Adrenal gland (tissue), 12 donors: ENCODE measurements around the gene ACP4. TPM values are rescaled to one million over a fixed set of nuclear protein-coding genes. Genes with fewer than 3 reads are reported as not detected.

Experiments
- DNase-seq, 7 donors: peaks; one replicate each; pipeline ENCODE4 v3.0.0-alpha.2; 2019 to 2020
- H3K27ac ChIP-seq, 5 donors: fragments of 200-600 bp; sonication (generic) in 4 of 5; 1 replicate in 3 of 5; 2 replicates in 2 of 5; pipeline versions ENCODE4 v1.5.1 to v1.8.0; 2016 to 2020; ENCODE audit warnings: mild to moderate bottlenecking in 1 of 5
- H3K27me3 ChIP-seq: fragments of 200-600 bp; 2 replicates; pipeline ENCODE4 v1.8.0; 2021
- H3K36me3 ChIP-seq, 2 donors: fragments of 200-600 bp; replicated peaks in 1 of 2; 1 replicate in 1 of 2; 2 replicates in 1 of 2; pipeline versions ENCODE4 v1.5.1 to v1.8.0; 2018 to 2022
- H3K4me1 ChIP-seq, 2 donors: fragments of 200-600 bp; replicated peaks in 1 of 2; 1 replicate in 1 of 2; 2 replicates in 1 of 2; pipeline versions ENCODE4 v1.5.1 to v1.8.0; 2018 to 2021
- H3K4me3 ChIP-seq, 4 donors: fragments of 200-600 bp; sonication (generic) in 3 of 4; one replicate each; pipeline ENCODE4 v1.5.1; 2016 to 2018
- H3K9me3 ChIP-seq, 3 donors: fragments of 200-600 bp; sonication (generic) in 1 of 3; replicated peaks in 1 of 3; 1 replicate in 2 of 3; 2 replicates in 1 of 3; pipeline versions ENCODE4 v1.5.1 to v1.8.0; 2016 to 2021
- POLR2A ChIP-seq, 2 donors: fragments of 450-650 bp; IDR thresholded peaks; one replicate each; pipeline ENCODE4 v1.6.1; 2017; ENCODE audit warnings: antibody characterized with exemption in 2 of 2, mild to moderate bottlenecking in 2 of 2, moderate library complexity in 1 of 2
- WGBS, 4 donors: extraction: QIAGEN DNeasy Blood & Tissue Kit in 2 of 4; methylation state at CpG; one replicate each; pipeline versions ENCODE4 v1.1.5 to v1.1.7; 2013 to 2017; 5-methylcytosine and 5-hydroxymethylcytosine counted together
- intact Hi-C, 2 donors: fragments of 100-400 bp; cut with DNase I; formaldehyde crosslinking; loops; one replicate each; pipeline versions ENCODE4 v1.14.1 to v1.15.0; 2022 to 2023
- polyA plus RNA-seq, 3 donors: library from polyadenylated mRNA; stranded (reverse); fragments of 200-250 nt in 2 of 3; fragments of 350-450 nt in 1 of 3; fragmentation: Illumina TruSeq in 1 of 3; extraction: RNeasy Lipid Tissue Mini Kit (QIAGEN cat#74804) in 1 of 3; gene quantifications; one replicate each; pipeline ENCODE4 v1.2.3, GENCODE V29; 2013 to 2014
- small RNA-seq, 2 donors: library from RNA; depleted of rRNA; stranded (forward); fragments of <200 nt; gene quantifications; one replicate each; pipeline ENCODE3, GENCODE V24; 2016
- total RNA-seq, 9 donors: library from RNA; depleted of rRNA in 4 of 9; stranded (reverse); fragments of >200 nt in 4 of 9; fragments of 120-200 nt in 1 of 9; fragmentation: NEBNext Ultra II Directional in 1 of 9; extraction: Animal tissue kit (Norgen Biotek cat#: 25700) in 1 of 9; gene quantifications; one replicate each; pipeline versions ENCODE4 v1.1.0 to v1.2.4, GENCODE V29; 2013 to 2023
- TF ChIP-seq, protein P1 (sequence below), 6 experiments: fragments of 450-650 bp in 4 of 6; fragments of 200-600 bp in 2 of 6; sonication (generic) in 1 of 6; IDR thresholded peaks; 1 replicate in 5 of 6; 2 replicates in 1 of 6; pipeline versions ENCODE4 v1.5.1 to v1.8.0; 2016 to 2021; ENCODE audit warnings: antibody characterized with exemption in 6 of 6, mild to moderate bottlenecking in 2 of 6, moderate library complexity in 1 of 6
- donor health status: healthy with polysubstance abuse.
- donor health status: Bipolar disorder and iron deficiency.
- donor health status: DM: yes; HTN: yes; CAD: no.
- donor health status: DM: no; HTN: no; CAD: no.
- donor health status: DM: no; HTN: no; CAD: no.
- donor health status: DM: yes; HTN: yes; CAD: no.

Gene ACP4
- total and polyA plus RNA-seq, 12 donors = not detected

- TF ChIP-seq POLR2A (IDR thresholded peaks at IDR 0.05) = no peak
- TF ChIP-seq, protein P1, sequence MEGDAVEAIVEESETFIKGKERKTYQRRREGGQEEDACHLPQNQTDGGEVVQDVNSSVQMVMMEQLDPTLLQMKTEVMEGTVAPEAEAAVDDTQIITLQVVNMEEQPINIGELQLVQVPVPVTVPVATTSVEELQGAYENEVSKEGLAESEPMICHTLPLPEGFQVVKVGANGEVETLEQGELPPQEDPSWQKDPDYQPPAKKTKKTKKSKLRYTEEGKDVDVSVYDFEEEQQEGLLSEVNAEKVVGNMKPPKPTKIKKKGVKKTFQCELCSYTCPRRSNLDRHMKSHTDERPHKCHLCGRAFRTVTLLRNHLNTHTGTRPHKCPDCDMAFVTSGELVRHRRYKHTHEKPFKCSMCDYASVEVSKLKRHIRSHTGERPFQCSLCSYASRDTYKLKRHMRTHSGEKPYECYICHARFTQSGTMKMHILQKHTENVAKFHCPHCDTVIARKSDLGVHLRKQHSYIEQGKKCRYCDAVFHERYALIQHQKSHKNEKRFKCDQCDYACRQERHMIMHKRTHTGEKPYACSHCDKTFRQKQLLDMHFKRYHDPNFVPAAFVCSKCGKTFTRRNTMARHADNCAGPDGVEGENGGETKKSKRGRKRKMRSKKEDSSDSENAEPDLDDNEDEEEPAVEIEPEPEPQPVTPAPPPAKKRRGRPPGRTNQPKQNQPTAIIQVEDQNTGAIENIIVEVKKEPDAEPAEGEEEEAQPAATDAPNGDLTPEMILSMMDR (IDR thresholded peaks at IDR 0.05) = no peak
- Histone ChIP-seq H3K27me3 (no peaks in the 10 kb centered on the region), H3K4me1 (no peaks in the 10 kb centered on the region), H3K4me3 (no peak overlapping the region), H3K36me3 (no peaks in the 10 kb centered on the region), H3K27ac (no peak overlapping the region), H3K9me3 (no peaks in the 10 kb centered on the region)
- DNase-seq = no peak
- 62 to 81% (median 74%) methylated on average over 5 to 7 of the region's 7 CpGs for WGBS, 4 donors
- intact Hi-C loops = no loop called here
These were observed 53.5 kb downstream of the ACP4 start for GRCh38 chr19:50843701-50844221.

DNA sequence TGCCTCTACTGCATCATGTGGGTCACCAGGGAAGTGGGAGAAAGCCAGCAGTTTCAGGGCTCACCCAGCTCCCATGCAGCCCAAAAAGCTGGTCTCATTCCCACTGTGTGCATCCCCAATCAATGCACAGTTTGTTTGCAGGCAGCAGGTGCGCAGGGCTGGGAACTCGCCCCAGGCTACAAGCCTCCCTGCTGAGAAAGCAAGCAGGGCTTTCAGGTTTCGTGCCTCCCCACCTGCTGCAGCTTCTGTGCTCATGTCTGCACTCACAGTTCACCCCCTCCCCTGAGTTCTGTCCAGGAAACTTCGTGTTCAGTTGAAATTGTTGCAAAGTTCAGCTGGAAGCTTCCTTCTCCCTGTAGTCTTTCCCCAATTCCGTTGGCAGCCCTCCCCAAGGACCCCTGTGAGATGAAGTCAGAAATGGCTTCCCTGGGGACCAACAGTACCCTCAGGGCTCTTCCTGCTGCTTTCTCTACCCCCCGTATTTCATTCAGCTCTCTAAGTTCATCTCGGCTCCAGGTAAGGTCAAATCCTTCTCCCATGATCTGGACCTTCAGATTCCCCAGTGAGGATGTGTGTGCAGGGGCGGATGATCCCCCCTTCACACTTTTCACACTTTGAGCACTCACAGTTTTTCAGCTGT lies 54.2 kb downstream of the ACP4 start:
- no peaks in the 10 kb centered on the region for H3K36me3 ChIP-seq
- TF ChIP-seq POLR2A (IDR thresholded peaks at IDR 0.05) = no peak
- TF ChIP-seq, protein P1 (IDR thresholded peaks at IDR 0.05) = no peak
- no peaks in the 10 kb centered on the region for H3K27me3 ChIP-seq
- H3K27ac ChIP-seq = no peak overlapping the region
- intact Hi-C loops = no loop called here
- WGBS, 4 donors = 58 to 70% (median 66%) methylated on average over 6 to 8 of the region's 8 CpGs
- H3K4me1 ChIP-seq = no peaks in the 10 kb centered on the region
- no peaks in the 10 kb centered on the region for H3K9me3 ChIP-seq
- no peak overlapping the region for H3K4me3 ChIP-seq
- DNase-seq = no peak

Small RNA genes within 50 kb of the gene (small RNA-seq; reads per million reads assigned to genes)
- gene SNORD88A (148 to 215 reads per million in 2 donors), gene SNORD88B (0 reads per million in 2 donors), gene SNORD88C (0 reads per million in 2 donors)

Other genes starting within 250 kb of the ACP4 start
- 1 to 10 TPM in 5 of 9 donors, under 1 TPM in 4; 0.07 to 8.8 (median 1.1) TPM for gene LRRC4B, start 222.0 kb upstream of the ACP4 start, total RNA-seq
- 10 to 100 TPM in 1 of 3 donors, 1 to 10 TPM in 1, under 1 TPM in 1; 0.44 to 24.1 (median 4.9) TPM for gene LRRC4B, start 222.0 kb upstream of the ACP4 start, polyA plus RNA-seq
- gene SYT3, start 150.5 kb upstream of the ACP4 start, total RNA-seq = 1 to 10 TPM in 3 of 9 donors, under 1 TPM in 5, not detected in 1; 0.27 to 3.4 (median 0.70) TPM
- 1 to 10 TPM in 1 of 3 donors, under 1 TPM in 2; 0.26 to 1.8 (median 0.77) TPM for gene SYT3, start 150.5 kb upstream of the ACP4 start, polyA plus RNA-seq
- gene C19orf81, start 141.0 kb upstream of the ACP4 start, total RNA-seq = 1 to 10 TPM in 7 of 9 donors, not detected in 2; 2.4 to 8.2 (median 6.4) TPM
- 10 to 100 TPM in 1 of 3 donors, 1 to 10 TPM in 1, not detected in 1; 4.6 to 39.6 TPM for gene C19orf81, start 141.0 kb upstream of the ACP4 start, polyA plus RNA-seq
- 10 to 100 TPM in 5 of 9 donors, 1 to 10 TPM in 4; 4.2 to 14.6 (median 10.3) TPM for gene SHANK1, start 70.6 kb upstream of the ACP4 start, total RNA-seq
- 10 to 100 TPM in 1 of 3 donors, 1 to 10 TPM in 2; 1.5 to 22.6 (median 2.1) TPM for gene SHANK1, start 70.6 kb upstream of the ACP4 start, polyA plus RNA-seq
- gene CLEC11A, start 67.1 kb upstream of the ACP4 start, total RNA-seq = 10 to 100 TPM; 14.8 to 53.8 (median 26.6) TPM
- gene CLEC11A, start 67.1 kb upstream of the ACP4 start, polyA plus RNA-seq = 10 to 100 TPM in 2 of 3 donors, 1 to 10 TPM in 1; 1.6 to 32.4 (median 31.6) TPM
- gene GPR32, start 20.0 kb upstream of the ACP4 start, total RNA-seq = 10 to 100 TPM in 1 of 9 donors, not detected in 8; 16.0 TPM
- gene GPR32, start 20.0 kb upstream of the ACP4 start, polyA plus RNA-seq = not detected
- gene KLK1, start 33.4 kb downstream of the ACP4 start, total RNA-seq = 1 to 10 TPM in 6 of 9 donors, not detected in 3; 1.4 to 8.6 (median 2.4) TPM
- 10 to 100 TPM in 2 of 3 donors, 1 to 10 TPM in 1; 1.1 to 26.5 (median 11.2) TPM for gene KLK1, start 33.4 kb downstream of the ACP4 start, polyA plus RNA-seq
- gene KLK15, start 43.2 kb downstream of the ACP4 start, total RNA-seq = 1 to 10 TPM in 4 of 9 donors, under 1 TPM in 3, not detected in 2; 0.28 to 5.1 (median 1.0) TPM
- 1 to 10 TPM in 1 of 3 donors, under 1 TPM in 2; 0.15 to 1.7 (median 0.34) TPM for gene KLK15, start 43.2 kb downstream of the ACP4 start, polyA plus RNA-seq
- 1 to 10 TPM in 2 of 9 donors, under 1 TPM in 3, not detected in 4; 0.11 to 4.8 (median 0.98) TPM for gene KLK3, start 64.5 kb downstream of the ACP4 start, total RNA-seq
- gene KLK3, start 64.5 kb downstream of the ACP4 start, polyA plus RNA-seq = 10 to 100 TPM in 1 of 3 donors, 1 to 10 TPM in 1, under 1 TPM in 1; 0.35 to 26.0 (median 1.3) TPM
- gene KLK2, start 83.0 kb downstream of the ACP4 start, total RNA-seq = under 1 TPM in 1 of 9 donors, not detected in 8; 0.61 TPM
- gene KLK2, start 83.0 kb downstream of the ACP4 start, polyA plus RNA-seq = under 1 TPM in 1 of 3 donors, not detected in 2; 0.20 TPM
- gene KLK4, start 121.0 kb downstream of the ACP4 start, total RNA-seq = 10 to 100 TPM in 1 of 9 donors, 1 to 10 TPM in 3, under 1 TPM in 1, not detected in 4; 0.28 to 10.2 (median 2.2) TPM
- gene KLK4, start 121.0 kb downstream of the ACP4 start, polyA plus RNA-seq = 10 to 100 TPM in 2 of 3 donors, under 1 TPM in 1; 0.42 to 16.8 (median 10.9) TPM
- gene KLK5, start 162.6 kb downstream of the ACP4 start, total RNA-seq = not detected
- gene KLK5, start 162.6 kb downstream of the ACP4 start, polyA plus RNA-seq = not detected
- not detected for gene KLK6, start 179.2 kb downstream of the ACP4 start, total RNA-seq
- not detected for gene KLK6, start 179.2 kb downstream of the ACP4 start, polyA plus RNA-seq
- under 1 TPM in 1 of 9 donors, not detected in 8; 0.06 TPM for gene KLK7, start 193.5 kb downstream of the ACP4 start, total RNA-seq
- gene KLK7, start 193.5 kb downstream of the ACP4 start, polyA plus RNA-seq = under 1 TPM in 1 of 3 donors, not detected in 2; 0.03 TPM
- under 1 TPM in 1 of 9 donors, not detected in 8; 0.39 TPM for gene KLK8, start 211.2 kb downstream of the ACP4 start, total RNA-seq
- gene KLK8, start 211.2 kb downstream of the ACP4 start, polyA plus RNA-seq = under 1 TPM in 2 of 3 donors, not detected in 1; 0.34 to 0.80 TPM
- gene KLK10, start 229.3 kb downstream of the ACP4 start, total RNA-seq = 1 to 10 TPM in 1 of 9 donors, under 1 TPM in 3, not detected in 5; 0.23 to 1.4 (median 0.36) TPM
- gene KLK10, start 229.3 kb downstream of the ACP4 start, polyA plus RNA-seq = under 1 TPM in 2 of 3 donors, not detected in 1; 0.34 to 0.56 TPM
- gene KLK11, start 236.2 kb downstream of the ACP4 start, total RNA-seq = not detected
- under 1 TPM in 2 of 3 donors, not detected in 1; 0.07 to 0.32 TPM for gene KLK11, start 236.2 kb downstream of the ACP4 start, polyA plus RNA-seq
- not detected for gene KLK12, start 244.6 kb downstream of the ACP4 start, total RNA-seq
- under 1 TPM in 1 of 3 donors, not detected in 2; 0.17 TPM for gene KLK12, start 244.6 kb downstream of the ACP4 start, polyA plus RNA-seq